ENCODE data around the gene NUDC. TPM values are rescaled to one million over a fixed set of nuclear protein-coding genes. Genes with fewer than 3 reads are reported as not detected.

NUDC gene
- total and polyA plus RNA-seq, 12 donors = 63.3 to 257 (median 97.7) TPM

DNA sequence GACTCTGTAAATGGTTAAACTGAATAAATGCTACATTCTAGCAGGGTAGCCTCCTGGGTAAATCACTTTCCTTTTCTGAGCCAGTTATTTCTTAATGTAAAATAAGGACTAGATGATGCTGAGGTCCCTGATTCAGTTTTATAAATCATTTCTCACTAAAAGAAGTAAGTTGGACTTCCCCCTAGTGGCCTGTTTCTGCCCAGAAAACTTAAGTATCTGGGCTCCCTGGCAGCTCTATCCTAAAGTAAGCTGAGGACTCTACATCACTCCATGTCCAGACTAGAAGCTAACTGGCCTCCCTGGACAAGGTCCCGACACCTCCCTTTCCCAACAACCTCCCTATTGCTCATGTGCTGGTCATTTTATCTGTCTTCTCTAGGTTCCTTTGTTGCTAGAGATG lies 34.4 kb upstream of the NUDC start:
- DNase-seq = peak in 3 of 7 donors; percentile 45 to 53 (median 52)
- intact Hi-C loops (cut with DNase I) = loop anchor here in 1 of 2 donors (10.0 kb wide), 1 partner anchor 282 kb away; no protein-coding TSS in a partner anchor
- peaks cover 0 to 69% of the 10 kb centered on the region in 2 donors for H3K36me3 ChIP-seq (replicated peaks in 1 of 2)

DNA sequence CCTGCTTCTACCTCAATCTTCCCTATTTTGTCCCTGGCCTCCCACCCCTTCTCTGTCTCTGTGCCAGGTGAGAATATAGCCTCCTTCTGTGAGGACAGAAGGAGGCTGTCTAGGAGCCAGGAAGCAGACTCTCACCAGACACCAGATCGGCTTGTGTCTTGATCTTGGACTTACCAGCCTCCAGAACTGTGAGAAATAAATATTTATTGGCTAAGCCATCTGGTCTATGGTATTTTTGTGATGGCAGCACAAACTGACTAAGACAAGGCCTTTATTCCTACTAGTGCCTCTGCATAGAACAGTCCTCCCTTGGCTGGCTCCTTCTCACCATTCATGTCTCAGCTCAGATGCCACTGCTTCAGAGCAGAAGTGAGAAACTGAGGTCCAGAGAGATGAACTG lies 33.3 kb upstream of the NUDC start:
- WGBS, 4 donors = 70 to 94% (median 88%) methylated on average over 1 of the region's 1 CpG; no CpG with 5 or more reads in 1 of the 4 donors
- Histone ChIP-seq H3K4me1 (replicated peaks in 1 of 2) (peaks cover 7 to 10% of the 10 kb centered on the region in 2 donors), H3K4me3 (no peak overlapping the region), H3K27me3 (no peaks in the 10 kb centered on the region), H3K36me3 (replicated peaks in 1 of 2) (peaks cover 0 to 69% of the 10 kb centered on the region in 2 donors), H3K27ac (peak overlapping the region in 1 of 5 donors; percentile 94), H3K9me3 (replicated peaks in 1 of 3) (no peaks in the 10 kb centered on the region)
- intact Hi-C loops (cut with DNase I) = loop anchor here in 1 of 2 donors (10.0 kb wide), 1 partner anchor 283 kb away; no protein-coding TSS in a partner anchor
- TF ChIP-seq POLR2A (IDR thresholded peaks at IDR 0.05) = no peak
- no peak for DNase-seq

More for the DNA sequence above, 34.4 kb upstream of the NUDC start:
- H3K9me3 ChIP-seq (replicated peaks in 1 of 3) = no peaks in the 10 kb centered on the region
- no peak overlapping the region for H3K4me3 ChIP-seq
- WGBS, 4 donors = 40 to 70% (median 59%) methylated on average over 1 of the region's 1 CpG
- no peak for TF ChIP-seq POLR2A (IDR thresholded peaks at IDR 0.05)
- TF ChIP-seq, protein P1, sequence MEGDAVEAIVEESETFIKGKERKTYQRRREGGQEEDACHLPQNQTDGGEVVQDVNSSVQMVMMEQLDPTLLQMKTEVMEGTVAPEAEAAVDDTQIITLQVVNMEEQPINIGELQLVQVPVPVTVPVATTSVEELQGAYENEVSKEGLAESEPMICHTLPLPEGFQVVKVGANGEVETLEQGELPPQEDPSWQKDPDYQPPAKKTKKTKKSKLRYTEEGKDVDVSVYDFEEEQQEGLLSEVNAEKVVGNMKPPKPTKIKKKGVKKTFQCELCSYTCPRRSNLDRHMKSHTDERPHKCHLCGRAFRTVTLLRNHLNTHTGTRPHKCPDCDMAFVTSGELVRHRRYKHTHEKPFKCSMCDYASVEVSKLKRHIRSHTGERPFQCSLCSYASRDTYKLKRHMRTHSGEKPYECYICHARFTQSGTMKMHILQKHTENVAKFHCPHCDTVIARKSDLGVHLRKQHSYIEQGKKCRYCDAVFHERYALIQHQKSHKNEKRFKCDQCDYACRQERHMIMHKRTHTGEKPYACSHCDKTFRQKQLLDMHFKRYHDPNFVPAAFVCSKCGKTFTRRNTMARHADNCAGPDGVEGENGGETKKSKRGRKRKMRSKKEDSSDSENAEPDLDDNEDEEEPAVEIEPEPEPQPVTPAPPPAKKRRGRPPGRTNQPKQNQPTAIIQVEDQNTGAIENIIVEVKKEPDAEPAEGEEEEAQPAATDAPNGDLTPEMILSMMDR (IDR thresholded peaks at IDR 0.05) = peak; percentile 31 to 53 (median 36)
- no peak overlapping the region for H3K27ac ChIP-seq
- H3K4me1 ChIP-seq (replicated peaks in 1 of 2) = peaks cover 7 to 14% of the 10 kb centered on the region in 2 donors
- no peaks in the 10 kb centered on the region for H3K27me3 ChIP-seq

GRCh38 chr1:26889551-26890466 lies 31.7 kb upstream of the NUDC start, which contains the start of gene GPN2:
Gene GPN2, minus strand, starts transcription at chr1:26890283. Its CDS starts 187 bp downstream, at chr1:26890096.
- peak; percentile 62 to 85 for TF ChIP-seq POLR2A (IDR thresholded peaks at IDR 0.05)
- TF ChIP-seq, protein P1 (IDR thresholded peaks at IDR 0.05) = no peak
- no peaks in the 10 kb centered on the region for H3K9me3 ChIP-seq (replicated peaks in 1 of 3)
- H3K4me1 ChIP-seq (replicated peaks in 1 of 2) = peaks cover 7 to 10% of the 10 kb centered on the region in 2 donors
- DNase-seq = peak; percentile 79 to 88 (median 82)
- peaks cover 0 to 67% of the 10 kb centered on the region in 2 donors for H3K36me3 ChIP-seq (replicated peaks in 1 of 2)
- no peaks in the 10 kb centered on the region for H3K27me3 ChIP-seq
- H3K4me3 ChIP-seq = peak within 1 kb of the TSS; percentile 53 to 96 (median 76)
- H3K27ac ChIP-seq = peak within 1 kb of the TSS; percentile 63 to 99 (median 89)
- 1 to 3% (median 1%) methylated on average over 26 to 89 of the region's 89 CpGs for WGBS, 4 donors
- intact Hi-C loops (cut with DNase I) = loop anchor here in 1 of 2 donors (10.0 kb wide), 1 partner anchor 285 kb away; no protein-coding TSS in a partner anchor

- Histone ChIP-seq H3K36me3 (replicated peaks in 1 of 2) (peaks cover 0 to 67% of the 10 kb centered on the region in 2 donors), H3K4me1 (replicated peaks in 1 of 2) (peaks cover 7 to 10% of the 10 kb centered on the region in 2 donors), H3K4me3 (peak overlapping the region in 3 of 4 donors; percentile 61 to 96 (median 90)), H3K27me3 (no peaks in the 10 kb centered on the region), H3K27ac (peak overlapping the region; percentile 35 to 99 (median 89)), H3K9me3 (replicated peaks in 1 of 3) (no peaks in the 10 kb centered on the region)
- 2 to 5% (median 3%) methylated on average over 4 to 12 of the region's 12 CpGs for WGBS, 4 donors
- intact Hi-C loops (cut with DNase I) = no loop called here
- no peak for DNase-seq
- TF ChIP-seq, protein P1 (IDR thresholded peaks at IDR 0.05) = no peak
- no peak for TF ChIP-seq POLR2A (IDR thresholded peaks at IDR 0.05)
Measured at GRCh38 chr1:26890467-26890796, 31.1 kb upstream of the NUDC start.

Measured in adrenal gland (tissue), 12 donors.